ENCODE data around the gene DNAH10.
"Not testable (repeated sequence)": the region's sequence is repeated elsewhere in the genome, so short reads cannot be mapped to it uniquely, and the experiment has no call there.

DNAH10 gene

GRCh38 chr12:123937707-123938591 lies 175.8 kb downstream of the DNAH10 start:
- peak in 1 of 42 donors; percentile 1 for DNase-seq

GRCh38 chr12:123938679-123939480 lies 176.8 kb downstream of the DNAH10 start:
- DNase-seq: peak in 3 of 42 donors; percentile 16 to 59 (median 28)
- intact Hi-C loops (cut with DNase I): no loop called here

More at GRCh38 chr12:123937707-123938591, 175.8 kb downstream of the DNAH10 start:
- intact Hi-C loops (cut with DNase I): no loop called here

GRCh38 chr12:123939716-123940626 lies 177.9 kb downstream of the DNAH10 start:
- intact Hi-C loops (cut with DNase I): no loop called here
- peak in 3 of 42 donors; percentile 38 to 63 (median 63) for DNase-seq

GRCh38 chr12:123940627-123940966 lies 178.5 kb downstream of the DNAH10 start:
- intact Hi-C loops (cut with DNase I): no loop called here
- no peak for DNase-seq

- intact Hi-C loops (cut with DNase I): no loop called here
- no peak for DNase-seq
These were observed 178.9 kb downstream of the DNAH10 start for GRCh38 chr12:123941000-123941399.

- intact Hi-C loops (cut with DNase I): no loop called here
- DNase-seq: no peak
These were observed 179.6 kb downstream of the DNAH10 start for GRCh38 chr12:123941624-123942237.

- intact Hi-C loops (cut with DNase I): no loop called here
- DNase-seq: peak in 29 of 42 donors; percentile 36 to 81 (median 57)
These were observed 180.1 kb downstream of the DNAH10 start for GRCh38 chr12:123942238-123942653.

- DNase-seq: no peak
- intact Hi-C loops (cut with DNase I): no loop called here
These were observed 181.0 kb downstream of the DNAH10 start for GRCh38 chr12:123942911-123943648.

- DNase-seq: no peak
- intact Hi-C loops (cut with DNase I): no loop called here
These were observed 181.7 kb downstream of the DNAH10 start for GRCh38 chr12:123943816-123944215.

GRCh38 chr12:123944696-123945095 lies 182.6 kb downstream of the DNAH10 start:
- DNase-seq: no peak
- intact Hi-C loops (cut with DNase I): no loop called here

- peak in 21 of 42 donors; percentile 16 to 74 (median 43) for DNase-seq
- intact Hi-C loops (cut with DNase I): no loop called here
These were observed 183.4 kb downstream of the DNAH10 start for GRCh38 chr12:123945287-123946151.

- intact Hi-C loops (cut with DNase I): no loop called here
- no peak for DNase-seq
These were observed 184.0 kb downstream of the DNAH10 start for GRCh38 chr12:123946152-123946515.

- intact Hi-C loops (cut with DNase I): not testable (repeated sequence)
- peak in 5 of 42 donors; percentile 32 to 48 (median 42) for DNase-seq
These were observed 184.7 kb downstream of the DNAH10 start for GRCh38 chr12:123946516-123947505.

GRCh38 chr12:123947531-123947930 lies 185.4 kb downstream of the DNAH10 start:
- DNase-seq: peak in 12 of 42 donors; percentile 29 to 67 (median 42)
- intact Hi-C loops (cut with DNase I): not testable (repeated sequence)

- intact Hi-C loops (cut with DNase I): no loop called here
- peak in 31 of 42 donors; percentile 25 to 75 (median 53) for DNase-seq
These were observed 186.3 kb downstream of the DNAH10 start for GRCh38 chr12:123948401-123948795.
